ENCODE measurements around the gene KRT86.

The KRT86 gene

GRCh38 chr12:52314511-52314910 lies 40.1 kb downstream of the KRT86 start:
- DNase-seq (ENCODE audit: low read depth), result no peak

- DNase-seq (ENCODE audit: low read depth), result peak; percentile 30
Observed at GRCh38 chr12:52315721-52316120, 41.3 kb downstream of the KRT86 start.

GRCh38 chr12:52316290-52316689 lies 41.8 kb downstream of the KRT86 start:
- no peak for DNase-seq (ENCODE audit: low read depth)

- no peak for DNase-seq (ENCODE audit: low read depth)
Observed at GRCh38 chr12:52316701-52317100, 42.3 kb downstream of the KRT86 start.

- no peak for DNase-seq (ENCODE audit: low read depth)
Observed at GRCh38 chr12:52317468-52318052, 43.1 kb downstream of the KRT86 start.

GRCh38 chr12:52318241-52318990 lies 44.0 kb downstream of the KRT86 start:
- DNase-seq (ENCODE audit: low read depth), result no peak

GRCh38 chr12:52319097-52319496 lies 44.7 kb downstream of the KRT86 start:
- DNase-seq (ENCODE audit: low read depth), result no peak

GRCh38 chr12:52320784-52321400 lies 46.4 kb downstream of the KRT86 start, which contains the start of gene KRT83:
KRT83 (minus strand) TSS chr12:52321398; CDS start chr12:52321335, 63 bp downstream.
- no peak for DNase-seq (ENCODE audit: low read depth)

GRCh38 chr12:52321418-52321817 lies 47.0 kb downstream of the KRT86 start:
- DNase-seq (ENCODE audit: low read depth), result no peak

GRCh38 chr12:52322069-52322468 lies 47.6 kb downstream of the KRT86 start:
- no peak for DNase-seq (ENCODE audit: low read depth)

GRCh38 chr12:52323001-52323400 lies 48.6 kb downstream of the KRT86 start:
- DNase-seq (ENCODE audit: low read depth), result no peak

GRCh38 chr12:52323416-52324152 lies 49.1 kb downstream of the KRT86 start:
- DNase-seq (ENCODE audit: low read depth), result no peak

GRCh38 chr12:52324153-52324444 lies 49.7 kb downstream of the KRT86 start:
- no peak for DNase-seq (ENCODE audit: low read depth)

GRCh38 chr12:52327052-52327829 lies 52.8 kb downstream of the KRT86 start:
- peak; percentile 65 for DNase-seq (ENCODE audit: low read depth)

GRCh38 chr12:52327830-52328500 lies 53.5 kb downstream of the KRT86 start:
- no peak for DNase-seq (ENCODE audit: low read depth)

- DNase-seq (ENCODE audit: low read depth), result no peak
Observed at GRCh38 chr12:52331039-52331438, 56.6 kb downstream of the KRT86 start.

- DNase-seq (ENCODE audit: low read depth), result no peak
Observed at GRCh38 chr12:52331833-52332232, 57.4 kb downstream of the KRT86 start.

GRCh38 chr12:52332381-52332780 lies 57.9 kb downstream of the KRT86 start:
- DNase-seq (ENCODE audit: low read depth), result no peak

- DNase-seq (ENCODE audit: low read depth), result no peak
Observed at GRCh38 chr12:52333321-52333720, 58.9 kb downstream of the KRT86 start.

GRCh38 chr12:52334185-52334584 lies 59.7 kb downstream of the KRT86 start:
- DNase-seq (ENCODE audit: low read depth), result no peak

GRCh38 chr12:52335598-52336262 lies 61.3 kb downstream of the KRT86 start:
- no peak for DNase-seq (ENCODE audit: low read depth)

Measured in activated T-cell treated with anti-CD3 and anti-CD28 coated beads for 48 hours (primary cell).